Fibroblast of skin of right quadriceps (primary cell): ENCODE data around the gene OGA.

Experiments used
- DNase-seq: peaks from one replicate; pipeline ENCODE4 v3.0.0-alpha.2; 2013

OGA gene

DNA sequence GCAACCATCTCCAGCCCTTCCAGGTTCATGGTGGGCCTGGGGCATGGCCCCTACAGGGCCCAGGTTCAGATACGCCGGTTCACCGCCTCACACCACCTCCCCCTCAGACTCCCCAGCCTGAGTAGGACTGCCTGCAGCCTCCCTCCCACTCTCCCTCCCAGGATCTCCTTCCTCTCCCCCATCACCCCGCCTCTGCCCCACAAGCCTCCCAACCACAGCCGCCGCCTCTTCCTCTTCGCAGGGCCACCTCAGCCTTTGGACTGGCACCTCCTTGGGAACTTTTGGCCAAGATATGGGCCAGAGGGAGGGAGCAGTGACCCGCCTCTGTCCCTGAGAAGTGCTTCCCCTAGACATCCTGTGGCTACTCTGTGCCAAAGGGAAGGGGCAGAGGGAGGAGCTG, 16.1 kb upstream of the OGA start:
- no peak for DNase-seq

DNA sequence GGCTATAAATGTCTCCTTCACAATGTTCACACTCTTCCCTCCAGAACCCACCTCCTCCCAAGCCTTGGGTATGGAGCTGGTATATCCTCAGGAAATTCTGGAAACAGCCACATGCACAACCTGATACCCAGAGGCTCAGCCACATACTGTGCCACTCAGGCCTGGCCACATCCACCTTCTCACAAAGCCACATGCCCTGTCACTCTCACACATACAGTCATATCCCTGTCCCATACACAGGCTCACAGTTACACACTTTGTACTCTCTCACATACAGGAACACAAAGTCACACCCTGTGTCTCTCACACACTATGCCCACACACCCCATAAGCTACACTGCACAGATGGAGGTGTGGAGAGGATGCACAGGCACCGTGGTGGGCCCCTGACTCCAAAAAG, 15.2 kb upstream of the OGA start:
- DNase-seq = no peak

DNA sequence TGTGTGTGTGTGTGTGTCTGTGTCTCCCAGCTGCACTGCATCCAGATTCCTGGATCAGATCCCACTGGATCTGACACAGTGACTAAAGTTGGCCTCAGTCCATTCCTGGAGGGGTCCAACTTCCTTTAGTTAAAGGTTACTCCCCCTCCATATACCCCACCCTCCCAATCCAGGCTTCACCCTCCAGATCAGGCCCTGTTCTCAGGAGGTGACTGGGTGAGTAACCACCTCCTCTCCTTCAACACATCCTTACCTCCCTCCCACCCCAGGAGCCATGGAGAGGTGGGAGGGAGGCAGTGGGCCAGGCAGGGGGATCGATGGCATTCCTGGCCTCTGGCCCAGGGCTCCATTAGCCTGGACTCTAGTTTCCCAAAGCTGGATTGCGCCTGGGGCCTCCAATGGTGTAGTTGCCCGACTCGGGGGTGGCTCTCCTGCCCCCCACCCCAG, 14.1 kb upstream of the OGA start:
- DNase-seq = no peak

DNA sequence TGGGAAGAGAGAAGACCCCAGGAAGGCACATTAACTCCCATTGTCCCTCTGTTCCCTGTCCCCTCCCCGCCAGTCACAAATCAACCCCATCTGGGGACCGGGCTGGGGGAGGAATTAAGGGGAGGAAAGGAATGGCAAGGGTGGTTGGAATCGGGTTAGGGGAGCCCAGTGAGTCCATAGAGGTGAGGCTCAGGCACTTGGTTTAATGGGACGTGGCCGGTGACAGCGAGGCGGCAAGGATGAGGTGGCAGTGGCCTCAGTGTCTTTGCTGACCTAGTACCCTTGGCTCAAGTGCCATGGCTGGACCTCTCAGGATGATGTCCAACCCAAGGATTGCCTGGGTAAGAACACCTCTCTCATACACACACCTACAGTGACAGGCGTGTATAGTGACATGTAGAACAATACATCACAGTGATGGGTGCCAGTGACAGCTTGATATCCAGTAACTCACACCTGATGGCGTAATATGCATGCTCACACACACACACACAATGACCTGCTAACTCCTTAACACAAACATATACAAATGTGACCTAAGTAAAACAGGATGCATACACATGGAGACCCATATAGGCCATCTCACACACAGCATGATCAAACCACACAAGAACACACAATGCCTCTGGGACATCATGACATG, 13.0 kb upstream of the OGA start:
- DNase-seq = no peak

DNA sequence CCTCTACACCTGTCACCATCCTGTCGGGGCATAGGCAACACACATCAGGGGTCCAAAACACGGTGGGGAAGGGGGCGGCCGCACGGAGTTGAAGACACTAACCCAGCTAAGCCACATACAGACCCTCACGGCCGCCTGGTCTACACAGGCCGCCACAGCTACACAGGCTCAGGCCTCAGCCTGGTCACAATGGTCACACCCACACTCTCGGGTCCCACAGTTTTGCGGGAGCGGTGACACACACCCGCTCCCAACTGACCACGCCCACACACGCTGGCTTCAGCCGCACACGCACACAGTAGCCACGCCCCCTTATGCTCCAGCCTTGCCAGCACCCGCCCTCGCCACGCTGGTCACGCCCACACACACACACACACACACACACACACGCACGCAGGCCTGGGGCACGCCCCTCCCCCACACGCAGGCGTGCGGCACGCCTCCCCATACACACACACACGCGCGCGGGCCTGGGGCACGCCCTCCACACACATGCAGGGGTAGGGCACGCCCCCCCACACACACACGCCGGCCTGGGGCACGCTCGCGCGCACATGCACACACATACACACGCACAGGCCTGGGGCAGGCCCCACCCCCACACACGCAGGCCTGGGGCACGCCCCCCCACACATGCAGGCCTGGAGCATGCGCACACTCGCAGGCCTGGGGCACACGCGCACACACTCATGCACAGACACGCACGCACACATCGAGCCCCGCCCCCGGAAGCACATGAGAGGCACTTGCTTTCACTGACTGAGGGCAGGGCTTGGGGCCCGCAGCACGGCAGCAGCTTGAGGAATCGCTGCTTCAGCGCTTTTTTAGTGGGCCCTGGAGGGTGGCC, 12.3 kb upstream of the OGA start:
- peak; percentile 92 for DNase-seq

DNA sequence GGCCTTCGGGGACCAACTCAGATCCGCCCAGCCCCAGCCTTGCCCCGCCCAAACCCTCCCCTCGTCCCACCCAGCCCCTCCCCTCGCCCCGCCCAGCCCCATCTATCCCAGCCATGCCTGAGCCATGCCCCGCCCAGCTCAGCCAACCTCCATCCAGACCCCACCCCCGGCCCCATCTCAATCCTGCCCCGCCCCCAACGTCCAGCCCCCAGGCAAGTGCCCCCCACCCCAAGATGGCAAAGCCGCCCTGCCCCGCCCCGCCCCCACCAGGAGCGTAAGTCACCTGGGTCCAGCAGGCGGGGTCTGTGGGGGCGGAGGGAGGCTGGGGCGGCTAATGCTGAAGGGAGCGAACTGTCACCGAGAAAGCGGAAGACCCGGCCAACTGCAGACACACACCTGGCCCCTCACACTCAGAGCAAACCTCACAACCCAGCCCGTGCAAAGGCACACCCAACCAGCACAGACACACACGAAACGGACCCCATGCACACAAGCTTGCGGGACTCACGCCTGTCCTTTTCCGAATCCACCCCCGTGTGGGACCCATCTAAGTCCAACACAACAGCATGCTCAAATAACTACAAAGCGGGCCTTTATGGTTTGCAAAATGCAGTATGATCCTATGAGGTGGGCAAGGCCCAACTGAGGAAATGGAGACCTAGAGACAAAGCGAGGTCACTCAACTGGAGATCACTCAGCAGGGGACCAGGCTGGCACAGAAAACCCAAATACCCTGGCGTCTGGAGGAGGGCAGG, 11.5 kb upstream of the OGA start:
- DNase-seq = peak; percentile 31

DNA sequence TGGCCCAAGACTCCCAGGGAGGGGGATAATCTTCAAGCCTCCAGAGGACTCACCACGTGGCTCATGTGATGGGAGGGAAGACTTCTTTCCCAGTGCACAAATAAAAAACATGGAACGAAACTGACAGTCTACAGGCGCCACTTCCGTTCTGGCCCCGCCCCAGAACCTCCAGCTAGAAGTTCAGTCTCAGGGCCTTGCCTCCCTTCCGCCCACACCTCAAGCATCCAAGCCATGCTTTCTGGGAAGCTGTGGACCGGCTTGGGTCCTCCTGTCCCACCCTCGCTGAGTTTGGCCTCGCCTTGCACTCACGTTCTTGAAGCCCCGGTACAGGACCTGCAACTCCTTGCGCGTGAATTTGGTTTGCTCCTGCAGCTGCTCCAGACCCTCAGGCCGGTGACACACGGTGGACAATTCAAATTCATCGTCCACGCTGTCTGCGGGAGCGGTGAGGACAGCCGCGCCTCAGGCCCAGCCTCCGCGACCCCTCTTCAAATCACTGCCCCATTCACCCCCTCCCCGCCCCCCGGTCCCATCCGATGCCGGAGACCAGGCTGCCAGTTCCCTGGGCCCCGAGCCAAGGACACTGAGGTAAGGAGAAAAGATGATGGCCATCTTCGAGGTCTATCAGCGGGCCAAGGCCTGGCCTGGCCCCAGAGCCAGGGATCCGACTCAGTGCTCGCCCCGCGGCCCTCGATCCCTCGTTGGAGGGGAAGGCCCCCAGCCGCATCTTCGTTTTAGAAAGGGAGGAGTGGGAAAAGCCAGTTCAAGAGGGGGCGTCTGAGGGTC, 10.7 kb upstream of the OGA start:
- DNase-seq = no peak

DNA sequence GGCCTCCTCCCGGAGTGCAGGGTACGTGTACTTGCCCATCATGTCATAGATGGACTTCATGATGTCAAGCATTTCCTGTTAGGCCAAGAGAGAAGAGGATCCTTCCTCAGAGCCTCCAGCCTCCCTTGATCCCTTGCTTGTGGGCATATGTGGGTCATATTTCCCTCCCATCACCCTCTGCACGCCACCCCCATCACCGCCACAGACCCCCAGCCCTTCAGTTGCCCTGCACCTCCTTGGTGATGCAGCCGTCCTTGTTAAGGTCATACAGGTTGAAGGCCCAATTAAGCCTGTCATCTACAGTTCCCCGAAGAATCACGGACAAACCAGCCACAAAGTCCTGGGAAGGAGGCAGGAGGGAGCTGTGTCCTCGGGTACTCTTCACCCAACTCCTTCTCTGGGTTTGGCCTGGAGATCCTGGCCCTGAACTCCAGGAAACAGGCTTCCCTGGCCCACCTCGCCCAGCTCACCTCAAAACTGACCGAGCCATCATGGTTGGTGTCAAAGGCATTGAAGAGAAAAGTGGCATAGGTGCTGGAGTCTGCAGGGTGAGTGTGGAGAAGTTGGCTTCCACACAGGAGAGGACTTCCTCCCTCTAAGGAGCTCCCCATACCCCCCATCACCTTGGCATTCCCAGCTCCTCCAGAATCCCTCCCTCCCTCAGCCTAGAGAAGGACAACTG, 9.8 kb upstream of the OGA start:
- no peak for DNase-seq

DNA sequence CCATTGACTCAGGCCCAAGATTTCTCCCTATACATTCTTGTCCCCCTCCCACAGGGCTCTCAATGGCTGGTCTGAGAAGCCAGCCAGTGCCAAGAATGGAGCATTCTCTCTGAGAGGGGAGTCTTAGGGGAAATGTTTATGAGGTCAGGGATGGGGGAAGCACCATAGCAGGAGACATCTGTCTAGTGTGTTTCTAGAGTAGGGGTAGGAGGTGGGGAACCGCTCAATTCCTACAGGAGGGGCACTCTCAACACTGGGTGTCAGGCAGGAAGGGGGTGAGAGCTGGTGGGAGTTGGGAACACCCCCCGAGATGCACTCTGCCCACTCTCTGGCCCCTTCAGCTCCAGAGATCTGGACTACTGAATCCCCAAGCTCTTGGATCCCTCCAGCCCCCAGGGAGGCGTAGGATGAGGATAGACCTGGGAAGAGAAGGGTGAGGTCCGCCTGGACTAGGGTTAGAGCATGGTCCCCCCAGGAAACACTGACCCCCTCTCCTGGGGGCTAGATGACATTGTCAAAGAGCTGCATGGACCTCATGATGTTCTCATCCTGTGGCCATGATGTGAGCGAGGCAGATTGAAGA, 8.7 kb upstream of the OGA start:
- no peak for DNase-seq

DNA sequence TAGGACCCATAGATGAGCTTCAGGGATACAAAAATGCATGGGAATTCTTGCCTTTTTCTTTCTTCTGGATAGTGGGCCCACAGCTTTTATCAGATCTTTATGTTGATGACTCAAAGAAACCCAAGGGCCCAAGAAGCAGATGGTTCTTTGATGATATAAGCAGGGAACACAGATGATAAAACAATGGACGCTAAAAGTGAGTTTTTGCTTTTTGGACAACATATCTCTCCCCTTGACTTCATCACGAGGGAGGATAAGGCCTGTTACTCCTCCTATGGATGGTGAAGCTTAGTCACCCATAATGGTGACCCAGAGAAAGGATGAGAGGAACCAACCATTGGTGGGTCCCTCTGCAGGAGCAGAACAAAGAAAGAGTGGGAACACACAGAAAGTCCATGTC, 6.5 kb upstream of the OGA start:
- no peak for DNase-seq

DNA sequence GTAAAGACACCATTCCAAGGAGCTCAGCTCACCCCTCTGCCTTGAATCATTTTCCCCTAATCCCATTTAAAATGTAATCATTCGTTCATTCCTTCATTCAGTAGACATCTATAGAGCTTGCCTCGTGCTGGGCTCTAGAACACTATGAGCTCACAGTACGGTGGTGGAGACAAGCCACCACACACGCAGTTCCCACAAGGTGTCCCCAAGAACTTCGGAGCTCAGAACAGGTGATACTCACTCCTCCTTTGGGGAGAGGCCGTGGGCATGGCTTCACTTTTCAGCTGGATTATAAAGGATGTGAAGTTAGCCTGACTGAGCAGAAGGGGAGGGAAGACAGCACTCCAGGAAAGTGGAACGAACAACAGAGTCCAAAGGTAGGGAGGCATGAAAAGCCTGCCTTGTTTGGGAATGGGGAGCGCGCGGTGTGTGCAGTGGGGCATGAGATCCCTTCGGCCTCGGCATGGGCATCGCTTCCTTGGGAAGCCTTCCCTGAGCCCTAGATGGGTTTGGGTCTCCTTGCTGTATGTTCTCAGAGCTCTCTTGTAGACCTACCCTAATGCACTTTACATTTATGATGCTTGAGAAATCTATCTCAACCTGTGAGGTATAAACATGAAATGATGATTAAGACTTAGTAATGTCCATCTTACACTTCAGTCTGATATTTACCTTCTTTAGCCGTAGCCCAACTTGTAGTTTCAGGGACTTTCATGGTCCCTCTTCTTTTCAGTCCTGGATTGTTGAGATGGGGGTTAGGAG, 809 bp upstream of the OGA start:
- no peak for DNase-seq

DNA sequence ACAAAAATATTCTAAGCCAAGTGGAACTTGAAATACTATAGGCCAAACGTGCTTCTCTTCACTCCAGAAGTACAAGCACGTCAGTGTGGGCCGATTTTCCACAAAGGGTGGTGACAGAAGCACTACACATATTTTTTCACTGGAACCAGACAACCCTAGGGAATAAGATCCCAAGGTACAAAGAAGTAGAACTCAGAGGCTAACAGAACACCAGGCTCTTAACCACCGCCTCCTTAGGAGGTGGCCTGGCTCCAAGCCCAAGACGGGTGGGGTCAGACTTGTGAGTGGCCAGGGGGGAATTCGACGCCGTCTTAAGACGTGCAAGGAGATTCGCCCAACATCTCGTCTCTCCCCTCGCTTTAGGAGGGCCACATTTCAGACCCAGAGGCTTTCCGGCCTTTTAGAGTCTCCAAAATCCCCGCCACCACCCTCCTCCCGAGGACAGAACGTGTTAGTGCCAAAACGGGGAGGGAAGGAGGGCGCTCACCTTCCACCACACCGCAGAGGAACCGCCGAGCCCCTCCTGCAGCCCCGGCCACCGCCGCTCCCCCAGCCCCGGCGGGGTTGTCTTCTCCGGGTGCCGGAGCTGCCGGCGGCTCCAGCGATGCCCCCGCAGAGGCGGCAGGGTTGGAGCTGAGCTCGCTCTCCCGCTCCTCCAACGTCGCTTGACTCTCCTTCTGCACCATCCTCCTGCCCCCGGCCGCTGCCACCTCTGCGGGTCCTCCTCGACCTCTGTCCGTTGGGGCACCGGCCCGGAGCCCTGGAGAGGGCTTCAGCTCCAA, 716 bp downstream of the OGA start:
- DNase-seq = peak; percentile 94

DNA sequence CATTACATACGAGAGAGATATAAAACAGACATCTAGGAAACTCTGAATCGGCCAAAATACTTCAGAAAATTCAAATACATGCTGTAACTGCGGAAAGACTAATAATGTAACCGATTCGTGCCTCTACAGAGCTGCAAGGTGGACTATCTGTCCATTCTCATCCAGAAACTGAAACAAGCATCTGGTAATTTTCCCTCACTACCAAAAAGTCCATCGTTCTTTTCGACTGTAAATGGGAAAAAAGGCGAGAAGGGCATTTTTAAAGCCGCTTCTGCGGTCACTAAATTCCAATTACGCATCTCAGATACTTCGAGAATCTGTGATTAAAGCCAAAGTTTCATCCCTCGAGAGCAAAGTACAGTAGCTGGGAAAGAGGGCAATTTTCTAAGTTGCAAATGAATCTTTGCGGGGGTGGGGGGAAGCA, 1.3 kb downstream of the OGA start:
- DNase-seq = no peak

DNA sequence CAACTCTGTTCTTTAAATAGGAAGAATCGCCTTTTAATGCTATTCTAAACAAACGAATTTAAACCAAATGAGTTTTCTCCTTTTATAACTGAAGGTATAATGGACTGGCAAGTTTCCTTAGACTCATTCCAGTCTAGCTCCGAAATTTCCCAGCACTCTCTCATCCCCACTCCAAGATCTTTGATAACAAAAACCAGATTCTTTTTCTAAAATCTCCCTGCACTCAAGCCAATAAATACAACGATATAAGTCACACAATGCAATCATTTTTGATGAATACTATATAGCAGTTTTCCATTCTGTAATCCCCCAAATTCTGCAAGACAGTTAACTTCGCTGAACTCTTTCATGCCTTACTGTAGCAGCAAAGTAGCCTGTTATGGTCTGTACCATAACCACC, 1.9 kb downstream of the OGA start:
- no peak for DNase-seq

DNA sequence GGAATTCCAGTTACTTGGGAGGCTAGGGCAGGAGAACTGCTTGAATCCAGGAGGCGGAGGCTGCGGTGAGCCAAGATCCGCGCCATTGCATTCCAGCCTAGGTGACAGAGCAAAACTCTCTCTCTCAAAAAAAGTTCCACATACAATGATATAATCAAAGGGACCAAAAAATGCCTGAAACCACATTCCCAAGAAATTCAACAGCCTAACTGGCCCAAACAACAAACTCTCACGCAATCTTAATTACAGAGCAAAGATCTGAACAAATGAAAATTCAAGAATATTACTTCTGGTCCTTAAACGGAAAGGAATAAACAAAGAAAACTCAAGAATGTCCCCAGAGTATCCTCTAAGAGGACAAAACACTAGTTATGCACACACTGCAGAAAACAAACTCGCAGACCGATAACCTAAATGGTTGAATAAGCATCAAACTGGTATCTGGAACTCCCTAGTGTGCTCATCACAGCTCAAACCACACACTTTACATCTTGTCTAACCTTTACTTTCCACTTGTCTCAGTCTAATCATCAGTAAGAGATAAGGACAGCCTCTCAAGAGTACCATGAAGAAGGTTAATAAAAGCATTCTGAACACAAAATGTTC, 3.7 kb downstream of the OGA start:
- no peak for DNase-seq

DNA sequence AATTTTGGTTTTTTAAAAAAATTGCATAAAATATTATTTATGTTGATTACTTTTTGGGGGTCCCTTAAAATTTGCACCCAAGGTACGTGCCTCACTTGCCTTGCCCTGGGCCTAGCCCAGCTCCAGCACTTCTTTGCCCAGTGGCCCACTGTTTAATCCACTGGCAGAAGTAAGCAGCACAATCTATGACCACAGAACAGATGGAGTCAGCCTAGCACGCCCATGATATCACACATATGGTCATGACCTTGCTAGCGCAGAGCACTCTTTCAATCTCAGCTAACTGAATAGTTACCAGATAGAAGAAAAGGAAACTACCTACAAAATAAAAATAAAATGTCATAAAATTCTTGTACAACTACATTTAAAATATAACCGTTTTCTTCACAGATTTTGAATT, 5.6 kb downstream of the OGA start:
- DNase-seq = no peak

DNA sequence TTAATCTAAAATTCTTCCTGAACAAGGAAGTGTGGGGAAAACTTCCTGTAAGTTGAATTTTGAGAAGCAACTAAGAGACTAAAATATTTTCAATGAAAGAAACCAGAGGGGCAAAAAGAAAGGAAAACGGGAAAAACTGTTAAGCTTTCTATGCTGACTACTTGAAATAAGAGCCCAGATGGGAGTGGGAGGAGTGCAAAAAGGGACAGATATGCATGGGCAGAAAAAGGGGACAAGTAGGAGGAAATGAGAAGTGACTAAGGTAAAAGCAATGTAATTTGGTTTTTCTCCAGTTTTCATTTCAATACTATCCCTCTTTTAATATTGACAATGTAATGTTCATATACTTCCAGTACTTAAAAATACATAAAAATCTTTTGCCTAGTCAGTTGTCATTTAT, 11.1 kb downstream of the OGA start:
- DNase-seq = no peak

DNA sequence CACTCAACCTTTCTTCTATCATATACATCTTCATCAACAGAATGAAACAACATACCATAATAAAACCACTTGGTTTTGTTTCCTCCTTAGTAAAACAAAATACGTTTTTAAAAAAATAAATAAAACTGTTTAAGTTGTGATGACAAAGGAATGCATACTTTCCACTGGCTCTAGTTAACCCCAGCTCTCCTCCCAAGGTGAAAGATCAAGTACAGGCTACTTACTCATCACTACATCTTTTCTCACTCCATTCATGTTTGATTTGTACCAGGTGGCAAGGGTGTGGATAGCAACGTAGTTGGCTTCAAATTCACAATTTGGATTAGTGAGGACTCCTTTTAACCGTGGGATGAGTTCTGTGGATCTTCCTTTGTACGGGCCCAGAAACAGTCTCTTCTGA, 14.7 kb downstream of the OGA start:
- no peak for DNase-seq

DNA sequence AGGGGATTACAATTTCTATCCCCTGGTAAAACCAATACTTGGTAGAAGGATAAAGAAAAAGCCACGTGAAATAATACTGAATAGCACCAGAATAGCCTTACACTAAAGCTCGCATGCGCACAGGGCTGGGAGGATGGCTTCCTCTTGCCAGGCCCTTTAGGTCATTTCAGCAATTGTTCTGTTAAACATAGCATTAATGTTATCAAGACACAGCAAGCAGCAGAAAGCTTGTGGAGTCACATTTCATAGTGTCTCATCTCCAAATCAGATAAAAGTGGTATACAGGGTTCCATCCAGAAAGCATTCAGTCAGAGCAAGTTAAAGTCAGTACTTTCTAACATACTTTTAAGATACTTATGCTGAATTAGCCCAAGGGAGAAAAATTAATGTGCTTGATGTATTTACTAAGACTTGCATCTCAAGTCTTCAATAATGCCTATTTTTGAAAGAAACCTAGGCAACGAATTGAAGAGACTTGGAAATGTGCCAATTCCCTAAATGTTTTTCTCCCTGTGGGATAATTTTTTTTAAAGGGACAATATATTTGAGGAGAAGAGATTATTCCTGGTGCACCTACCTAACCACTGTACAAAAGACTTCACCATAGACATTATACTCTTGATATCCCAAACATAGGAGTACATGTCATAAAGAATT, 20.7 kb downstream of the OGA start:
- DNase-seq = no peak
